ENCODE data around the gene KLRB1.
"Not testable (repeated sequence)": the region's sequence is repeated elsewhere in the genome, so short reads cannot be mapped to it uniquely, and the experiment has no call there.

KLRB1 gene

GRCh38 chr12:9604287-9604686 is 3.4 kb downstream of the KLRB1 start:
- no peak for FAIRE-seq
- no peak for DNase-seq (ENCODE audit: insufficient read length, low spot score)
- no peak for TF ChIP-seq CTCF (IDR thresholded peaks at IDR 0.05; ENCODE audit: insufficient read depth, missing control alignments)

GRCh38 chr12:9600426-9600825 is 7.3 kb downstream of the KLRB1 start:
- not testable (repeated sequence) for FAIRE-seq

GRCh38 chr12:9598363-9598762 is 9.4 kb downstream of the KLRB1 start:
- no peak for TF ChIP-seq CTCF (IDR thresholded peaks at IDR 0.05; ENCODE audit: insufficient read depth, missing control alignments)
- FAIRE-seq (no peak), DNase-seq (ENCODE audit: insufficient read length, low spot score) (no peak)

More at GRCh38 chr12:9600426-9600825, 7.3 kb downstream of the KLRB1 start:
- not testable (repeated sequence) for DNase-seq (ENCODE audit: insufficient read length, low spot score)

- no peak for FAIRE-seq
- DNase-seq (ENCODE audit: insufficient read length, low spot score): no peak
- TF ChIP-seq CTCF (IDR thresholded peaks at IDR 0.05; ENCODE audit: insufficient read depth, missing control alignments): no peak
Measured at GRCh38 chr12:9597365-9597764, 10.4 kb downstream of the KLRB1 start.

GRCh38 chr12:9590441-9590840 is 17.3 kb downstream of the KLRB1 start:
- TF ChIP-seq CTCF (IDR thresholded peaks at IDR 0.05; ENCODE audit: insufficient read depth, missing control alignments): no peak
- FAIRE-seq: no peak
- no peak for DNase-seq (ENCODE audit: insufficient read length, low spot score)

- FAIRE-seq (no peak), DNase-seq (ENCODE audit: insufficient read length, low spot score) (no peak)
- no peak for TF ChIP-seq CTCF (IDR thresholded peaks at IDR 0.05; ENCODE audit: insufficient read depth, missing control alignments)
Measured at GRCh38 chr12:9588749-9589148, 19.0 kb downstream of the KLRB1 start.

- FAIRE-seq: no peak
- TF ChIP-seq CTCF (IDR thresholded peaks at IDR 0.05; ENCODE audit: insufficient read depth, missing control alignments): no peak
- no peak for DNase-seq (ENCODE audit: insufficient read length, low spot score)
Measured at GRCh38 chr12:9587987-9588600, 19.6 kb downstream of the KLRB1 start.

GRCh38 chr12:9577729-9578128 is 30.0 kb downstream of the KLRB1 start:
- not testable (repeated sequence) for DNase-seq (ENCODE audit: insufficient read length, low spot score); FAIRE-seq

GRCh38 chr12:9567151-9567550 is 40.6 kb downstream of the KLRB1 start:
- FAIRE-seq; DNase-seq (ENCODE audit: insufficient read length, low spot score): not testable (repeated sequence)

- DNase-seq (ENCODE audit: insufficient read length, low spot score); FAIRE-seq: not testable (repeated sequence)
Measured at GRCh38 chr12:9566113-9566512, 41.6 kb downstream of the KLRB1 start.

GRCh38 chr12:9564418-9564817 is 43.3 kb downstream of the KLRB1 start:
- DNase-seq (ENCODE audit: insufficient read length, low spot score): not testable (repeated sequence)
- FAIRE-seq: peak; percentile 71

- DNase-seq (ENCODE audit: insufficient read length, low spot score): not testable (repeated sequence)
- FAIRE-seq: peak; percentile 71
Measured at GRCh38 chr12:9562841-9563453, 44.8 kb downstream of the KLRB1 start.
